Neuronal stem cell (in vitro differentiated cells): ENCODE measurements around the gene PPP2R5C.

Experiments used
- DNase-seq: peaks from one replicate; pipeline ENCODE4 v3.0.0-alpha.2; 2013; ENCODE audit warnings: low spot score
- H2AFZ ChIP-seq: one replicate; pipeline ENCODE4 v1.6.1; 2013; ENCODE audit warnings: mild to moderate bottlenecking, low read length, inconsistent platforms
- H2AK5ac ChIP-seq: 2 replicates; pipeline ENCODE4 v1.6.1; 2013; ENCODE audit warnings: low read depth, mild to moderate bottlenecking, inconsistent platforms, low read length, moderate library complexity, mixed read lengths
- H2BK120ac ChIP-seq: 2 replicates; pipeline ENCODE4 v1.6.1; 2013; ENCODE audit warnings: low read depth, mild to moderate bottlenecking, inconsistent platforms, low read length, moderate library complexity, mixed read lengths
- H2BK12ac ChIP-seq: one replicate; pipeline ENCODE4 v1.6.1; 2013; ENCODE audit warnings: low read length, inconsistent platforms
- H2BK15ac ChIP-seq: 2 replicates; pipeline ENCODE4 v1.6.1; 2013; ENCODE audit warnings: mild to moderate bottlenecking, low read length, inconsistent platforms, mixed read lengths
- H2BK5ac ChIP-seq: one replicate; pipeline ENCODE4 v1.6.1; 2013; ENCODE audit warnings: inconsistent platforms, mild to moderate bottlenecking, low read length, moderate library complexity
- H3K14ac ChIP-seq: one replicate; pipeline ENCODE4 v1.6.1; 2013; ENCODE audit warnings: low read length, inconsistent platforms
- H3K18ac ChIP-seq: 2 replicates; pipeline ENCODE4 v1.6.1; 2013; ENCODE audit warnings: low read length, inconsistent platforms
- H3K23ac ChIP-seq: 2 replicates; pipeline ENCODE4 v1.6.1; 2013; ENCODE audit warnings: low read depth, mild to moderate bottlenecking, mixed read lengths, low read length, inconsistent platforms; ENCODE audit not compliant: poor library complexity
- H3K27ac ChIP-seq: replicated peaks from 3 replicates; pipeline ENCODE4 v1.5.1; 2013; ENCODE audit warnings: low read length, inconsistent platforms
- H3K27me3 ChIP-seq, 3 experiments: 2 replicates each; pipeline ENCODE4 v1.6.1; 2013; ENCODE audit warnings: low read length in 3 of 3, mild to moderate bottlenecking in 2 of 3, inconsistent platforms in 1 of 3, low read depth in 1 of 3, mixed read lengths in 1 of 3, moderate library complexity in 1 of 3; ENCODE audit not compliant: control insufficient read depth in 3 of 3, insufficient read depth in 3 of 3
- H3K36me3 ChIP-seq, 2 donors: replicated peaks in 1 of 2; 2 replicates each; pipeline ENCODE4 v1.6.1; 2013; ENCODE audit warnings: low read length in 2 of 2; ENCODE audit not compliant: control insufficient read depth in 2 of 2, insufficient read depth in 2 of 2
- H3K4ac ChIP-seq: 2 replicates; pipeline ENCODE4 v1.6.1; 2013; ENCODE audit warnings: inconsistent platforms, mild to moderate bottlenecking, low read length, moderate library complexity
- H3K4me1 ChIP-seq, 2 donors: 1 replicate in 1 of 2; 2 replicates in 1 of 2; pipeline ENCODE4 v1.6.1; 2013; ENCODE audit warnings: low read length in 2 of 2, low read depth in 1 of 2; ENCODE audit not compliant: control insufficient read depth in 2 of 2, insufficient read depth in 1 of 2
- H3K4me2 ChIP-seq: one replicate; pipeline ENCODE4 v1.6.1; 2013; ENCODE audit warnings: mild to moderate bottlenecking, low read length, inconsistent platforms; ENCODE audit not compliant: insufficient read depth, poor library complexity, severe bottlenecking
- H3K4me3 ChIP-seq, 2 donors: 2 replicates each; pipeline ENCODE4 v1.5.1; 2013; ENCODE audit warnings: low read length in 2 of 2, mild to moderate bottlenecking in 2 of 2, inconsistent platforms in 1 of 2, moderate library complexity in 1 of 2
- H3K79me1 ChIP-seq: one replicate; pipeline ENCODE4 v1.6.1; 2013; ENCODE audit warnings: low read depth, mild to moderate bottlenecking, inconsistent platforms, low read length, moderate library complexity
- H3K9ac ChIP-seq: one replicate; pipeline ENCODE4 v1.6.1; 2013; ENCODE audit warnings: mild to moderate bottlenecking, low read depth, low read length, inconsistent platforms; ENCODE audit not compliant: poor library complexity
- H3K9me3 ChIP-seq, 2 donors: replicated peaks in 1 of 2; 2 replicates each; pipeline versions ENCODE3 to v1.6.1; 2013; ENCODE audit warnings: low read length in 2 of 2, mild to moderate bottlenecking in 2 of 2, inconsistent platforms in 1 of 2, low read depth in 1 of 2, mixed read lengths in 1 of 2, moderate library complexity in 1 of 2; ENCODE audit not compliant: control insufficient read depth in 2 of 2, insufficient read depth in 1 of 2
- H4K8ac ChIP-seq: one replicate; pipeline ENCODE4 v1.6.1; 2013; ENCODE audit warnings: low read depth, mild to moderate bottlenecking, inconsistent platforms, low read length, moderate library complexity
- H4K91ac ChIP-seq: one replicate; pipeline ENCODE4 v1.6.1; 2013; ENCODE audit warnings: low read length, low read depth, mild to moderate bottlenecking, inconsistent platforms; ENCODE audit not compliant: poor library complexity
- WGBS, 2 donors: extraction: QIAGEN DNeasy Blood & Tissue Kit; methylation state at CpG; one replicate each; pipeline ENCODE4 v1.1.7; 2013; ENCODE audit warnings: missing lambda C conversion rate in 2 of 2, mixed read lengths in 1 of 2; ENCODE audit not compliant: insufficient read length in 2 of 2, insufficient replicate concordance in 1 of 2; ENCODE audit errors: extremely low coverage in 2 of 2; 5-methylcytosine and 5-hydroxymethylcytosine counted together

Gene PPP2R5C

DNA sequence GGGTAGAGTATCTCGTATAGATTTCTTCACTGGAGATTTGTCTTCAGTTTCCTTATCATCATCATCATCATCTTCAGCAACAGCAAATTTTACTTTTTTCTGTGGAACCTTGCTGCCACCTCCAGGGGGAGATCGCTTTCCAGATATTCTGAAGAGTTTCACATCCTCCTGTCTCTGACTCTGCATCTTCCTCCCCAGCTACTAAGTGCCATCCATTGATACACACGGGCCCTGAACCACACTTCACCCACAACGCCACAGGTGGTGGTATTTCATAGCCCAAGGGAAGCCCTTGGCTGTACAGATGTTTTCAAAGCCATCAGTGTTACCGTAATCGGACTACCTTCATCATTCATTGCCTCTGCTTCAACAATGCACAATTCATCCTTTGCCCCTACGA lies 82.2 kb downstream of the PPP2R5C start:
- peaks cover 7 to 24% of the 10 kb centered on the region in 2 donors for H3K36me3 ChIP-seq
- no peak overlapping the region for H4K91ac ChIP-seq
- H3K79me1 ChIP-seq, result peaks cover 16% of the 10 kb centered on the region
- peaks cover 0 to 2% of the 10 kb centered on the region in 2 donors for H3K4me1 ChIP-seq
- H2AK5ac ChIP-seq, result no peak overlapping the region
- H3K27ac ChIP-seq, result no peak overlapping the region
- H3K9me3 ChIP-seq, result no peaks in the 10 kb centered on the region
- no peak overlapping the region for H2AFZ ChIP-seq
- no peak overlapping the region for H3K4me2 ChIP-seq
- no peaks in the 10 kb centered on the region for H3K27me3 ChIP-seq
- no peak overlapping the region for H3K4me3 ChIP-seq
- WGBS, 2 donors, result no CpG with 5 or more reads among the region's 7 CpGs
- no peak for DNase-seq
- H2BK12ac ChIP-seq, result no peak overlapping the region
- no peak overlapping the region for H3K14ac ChIP-seq
- no peak overlapping the region for H2BK120ac ChIP-seq
- no peak overlapping the region for H3K18ac ChIP-seq
- no peak overlapping the region for H3K9ac ChIP-seq
- no peak overlapping the region for H3K23ac ChIP-seq
- no peak overlapping the region for H3K4ac ChIP-seq
- no peak overlapping the region for H2BK5ac ChIP-seq
- H4K8ac ChIP-seq, result no peak overlapping the region
- no peak overlapping the region for H2BK15ac ChIP-seq

DNA sequence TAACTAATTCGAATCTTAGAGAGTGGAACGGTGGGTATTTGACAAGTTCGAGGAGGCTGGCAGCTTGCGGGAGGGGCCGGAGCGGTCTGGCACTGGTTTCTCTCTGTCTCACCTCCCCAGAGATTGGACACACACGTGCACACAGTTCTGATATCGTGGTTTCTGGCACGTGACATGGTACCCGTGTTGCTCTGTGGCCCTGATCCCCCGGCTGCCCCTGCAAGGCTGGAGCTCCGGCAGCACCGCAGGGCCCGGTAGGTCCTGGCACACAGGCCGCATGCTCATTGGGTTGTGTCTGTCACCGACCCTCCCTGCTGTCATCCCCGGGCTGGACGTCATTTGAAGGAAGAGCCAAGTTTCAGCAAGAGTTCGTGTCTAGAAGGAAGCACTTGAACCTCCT lies 82.7 kb downstream of the PPP2R5C start:
- Histone ChIP-seq H4K91ac (no peak overlapping the region), H3K4me2 (no peak overlapping the region), H2BK15ac (no peak overlapping the region), H3K27me3 (no peaks in the 10 kb centered on the region), H3K4ac (no peak overlapping the region), H3K9me3 (no peaks in the 10 kb centered on the region), H3K4me1 (peaks cover 0 to 4% of the 10 kb centered on the region in 2 donors), H3K14ac (no peak overlapping the region), H2AK5ac (no peak overlapping the region), H3K79me1 (peaks cover 16% of the 10 kb centered on the region), H2AFZ (no peak overlapping the region), H3K27ac (no peak overlapping the region), H3K18ac (peak overlapping the region; percentile 57), H3K23ac (no peak overlapping the region), H3K4me3 (no peak overlapping the region), H3K36me3 (peaks cover 7 to 26% of the 10 kb centered on the region in 2 donors), H2BK5ac (no peak overlapping the region), H2BK12ac (no peak overlapping the region), H2BK120ac (no peak overlapping the region), H4K8ac (no peak overlapping the region), H3K9ac (peak overlapping the region; percentile 63)
- DNase-seq, result no peak
- WGBS, 2 donors, result no CpG with 5 or more reads among the region's 19 CpGs

DNA sequence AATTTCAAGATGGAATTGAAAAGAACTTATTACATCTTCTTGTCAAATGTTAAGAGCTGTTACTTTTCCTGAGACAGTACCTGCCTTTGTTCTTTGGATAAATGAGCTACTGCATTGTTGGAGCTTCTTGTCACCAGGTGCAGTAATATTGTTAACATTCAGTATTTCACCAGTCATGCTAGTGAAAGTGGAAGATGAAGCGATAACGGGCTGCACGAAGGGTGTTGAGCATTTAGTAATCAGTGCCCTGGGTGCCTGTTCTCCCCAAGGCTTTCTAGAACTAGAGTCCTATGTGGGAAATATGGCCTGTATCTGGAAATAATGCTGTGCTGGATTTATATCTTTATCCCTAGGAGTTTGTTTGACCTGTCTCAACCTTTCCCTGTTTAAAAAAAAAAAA lies 83.2 kb downstream of the PPP2R5C start:
- no peak for DNase-seq
- WGBS, 2 donors, result no CpG with 5 or more reads among the region's 3 CpGs

DNA sequence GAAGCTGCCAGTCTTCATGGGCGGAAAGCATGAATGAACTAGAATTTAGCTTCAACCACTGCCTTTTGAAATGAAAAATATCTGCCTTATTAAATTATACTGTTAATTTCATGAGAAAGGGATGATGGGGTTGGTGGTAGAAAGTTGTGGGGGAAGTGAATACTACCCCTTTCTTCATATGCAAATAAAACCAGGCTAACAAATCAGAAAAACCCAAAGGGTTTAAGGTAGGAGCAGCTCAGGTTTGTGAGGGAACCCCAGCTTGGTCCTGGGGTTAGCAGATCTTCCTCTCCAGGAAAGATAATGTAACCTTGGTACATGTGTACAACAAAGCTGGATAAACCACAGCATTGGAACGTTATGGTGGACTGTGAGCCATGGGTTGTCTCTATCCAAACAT lies 84.0 kb downstream of the PPP2R5C start:
- Histone ChIP-seq H3K4me1 (peaks cover 0 to 4% of the 10 kb centered on the region in 2 donors), H2AFZ (no peak overlapping the region), H3K9ac (no peak overlapping the region), H3K9me3 (no peaks in the 10 kb centered on the region), H3K79me1 (peaks cover 16% of the 10 kb centered on the region), H2BK120ac (no peak overlapping the region), H2AK5ac (no peak overlapping the region), H3K36me3 (peaks cover 7 to 18% of the 10 kb centered on the region in 2 donors), H2BK12ac (no peak overlapping the region), H3K4ac (no peak overlapping the region), H3K27me3 (no peaks in the 10 kb centered on the region), H3K27ac (no peak overlapping the region), H3K4me3 (no peak overlapping the region), H2BK15ac (no peak overlapping the region), H4K91ac (no peak overlapping the region), H3K23ac (no peak overlapping the region), H2BK5ac (no peak overlapping the region), H4K8ac (no peak overlapping the region), H3K18ac (no peak overlapping the region), H3K14ac (no peak overlapping the region), H3K4me2 (no peak overlapping the region)
- DNase-seq, result no peak
- no CpG with 5 or more reads among the region's 2 CpGs for WGBS, 2 donors

More for the DNA sequence above, 83.2 kb downstream of the PPP2R5C start:
- peaks cover 7 to 22% of the 10 kb centered on the region in 2 donors for H3K36me3 ChIP-seq
- no peak overlapping the region for H3K4me2 ChIP-seq
- no peaks in the 10 kb centered on the region for H3K27me3 ChIP-seq
- no peak overlapping the region for H2AK5ac ChIP-seq
- H3K27ac ChIP-seq, result no peak overlapping the region
- no peak overlapping the region for H2BK120ac ChIP-seq
- no peak overlapping the region for H3K18ac ChIP-seq
- H4K8ac ChIP-seq, result no peak overlapping the region
- no peak overlapping the region for H2BK15ac ChIP-seq
- no peak overlapping the region for H3K4me3 ChIP-seq
- peaks cover 0 to 4% of the 10 kb centered on the region in 2 donors for H3K4me1 ChIP-seq
- no peak overlapping the region for H3K14ac ChIP-seq
- no peak overlapping the region for H3K9ac ChIP-seq
- peaks cover 16% of the 10 kb centered on the region for H3K79me1 ChIP-seq
- H4K91ac ChIP-seq, result no peak overlapping the region
- no peak overlapping the region for H3K4ac ChIP-seq
- H3K23ac ChIP-seq, result no peak overlapping the region
- H2BK5ac ChIP-seq, result no peak overlapping the region
- H2AFZ ChIP-seq, result no peak overlapping the region
- no peak overlapping the region for H2BK12ac ChIP-seq
- H3K9me3 ChIP-seq, result no peaks in the 10 kb centered on the region
